ENCODE data around the gene ST3GAL4.
"Not testable (repeated sequence)": the region's sequence is repeated elsewhere in the genome, so short reads cannot be mapped to it uniquely, and the experiment has no call there.

The ST3GAL4 gene

DNA sequence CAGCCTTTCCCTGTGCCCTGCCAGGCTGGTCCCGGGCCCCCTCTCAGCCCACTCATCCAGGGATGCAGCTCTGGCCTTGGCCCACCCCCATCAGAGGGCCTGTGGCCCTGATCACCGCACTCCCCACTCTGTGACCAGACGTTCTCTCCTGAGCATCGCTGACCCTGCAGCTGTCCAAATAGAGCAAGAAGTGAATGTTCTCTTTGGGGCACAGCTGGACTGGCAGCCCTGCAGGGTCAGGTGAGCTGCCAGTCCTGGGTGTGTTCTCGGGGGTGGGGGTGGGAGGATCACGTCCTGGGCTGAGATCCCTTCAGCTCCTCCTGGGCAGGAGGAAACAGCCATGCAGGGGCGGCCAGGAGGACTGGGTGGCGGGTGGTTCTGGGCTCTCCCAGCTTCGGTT lies 9.2 kb downstream of the ST3GAL4 start:
- DNase-seq (ENCODE audit: low spot score), result not testable (repeated sequence)

DNA sequence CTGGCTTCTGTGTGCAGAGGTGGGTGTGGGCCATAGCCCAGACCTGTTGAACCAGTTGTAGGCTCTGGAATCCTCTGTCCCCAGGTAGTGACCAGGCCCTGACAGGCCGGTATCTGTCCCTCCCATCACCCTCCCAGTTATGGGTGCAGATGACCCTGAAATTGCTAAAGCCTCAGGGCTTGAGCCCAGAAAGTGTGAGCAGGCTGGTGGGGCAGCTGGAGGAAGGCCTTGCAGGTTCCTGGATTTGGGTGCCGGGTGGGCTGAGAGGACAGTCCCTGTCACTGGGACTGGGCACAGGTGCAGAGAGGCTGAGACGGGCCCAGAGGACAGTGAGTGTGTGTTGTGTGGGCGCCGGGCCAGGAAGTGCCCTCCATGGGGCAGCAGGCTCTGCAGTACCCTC lies 10.0 kb downstream of the ST3GAL4 start:
- DNase-seq (ENCODE audit: low spot score), result not testable (repeated sequence)

DNA sequence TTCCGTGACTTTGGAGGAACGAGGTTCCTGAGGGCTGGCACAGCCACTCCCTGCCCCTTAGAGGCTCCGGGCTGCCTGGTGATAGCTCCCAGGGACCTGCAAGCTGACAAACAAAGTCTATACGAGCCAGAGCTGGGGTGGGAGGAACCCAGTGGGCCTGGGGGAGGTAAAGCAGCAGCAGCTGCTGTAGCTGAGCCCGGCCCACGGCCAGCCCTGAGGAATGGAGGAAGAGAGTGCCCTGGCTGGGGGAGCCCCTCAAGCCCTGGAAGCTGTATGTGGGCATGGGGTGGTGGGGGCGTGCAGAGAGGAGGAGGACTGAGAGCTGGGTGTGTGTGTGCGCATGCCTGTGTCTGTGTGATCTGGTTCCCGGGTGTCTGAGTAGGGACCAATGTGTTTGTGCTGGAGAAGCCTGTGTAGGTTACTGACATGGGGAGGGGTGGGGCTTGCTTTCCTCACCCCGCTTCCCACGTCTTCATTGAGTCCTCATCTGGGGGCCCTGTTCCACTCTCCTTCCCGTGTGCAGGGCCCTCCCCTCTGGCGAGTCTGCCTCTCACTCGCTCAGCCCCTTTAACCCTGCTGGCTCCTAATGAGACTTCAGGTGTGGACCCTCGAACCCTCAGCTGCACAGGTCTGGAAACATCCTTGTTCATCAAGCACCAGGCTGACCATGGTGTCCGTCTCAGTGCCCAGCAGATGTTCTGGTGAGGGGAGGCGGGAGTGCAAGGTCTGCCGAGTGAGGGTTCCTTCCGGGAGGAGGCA lies 10.8 kb downstream of the ST3GAL4 start:
- DNase-seq (ENCODE audit: low spot score), result no peak

DNA sequence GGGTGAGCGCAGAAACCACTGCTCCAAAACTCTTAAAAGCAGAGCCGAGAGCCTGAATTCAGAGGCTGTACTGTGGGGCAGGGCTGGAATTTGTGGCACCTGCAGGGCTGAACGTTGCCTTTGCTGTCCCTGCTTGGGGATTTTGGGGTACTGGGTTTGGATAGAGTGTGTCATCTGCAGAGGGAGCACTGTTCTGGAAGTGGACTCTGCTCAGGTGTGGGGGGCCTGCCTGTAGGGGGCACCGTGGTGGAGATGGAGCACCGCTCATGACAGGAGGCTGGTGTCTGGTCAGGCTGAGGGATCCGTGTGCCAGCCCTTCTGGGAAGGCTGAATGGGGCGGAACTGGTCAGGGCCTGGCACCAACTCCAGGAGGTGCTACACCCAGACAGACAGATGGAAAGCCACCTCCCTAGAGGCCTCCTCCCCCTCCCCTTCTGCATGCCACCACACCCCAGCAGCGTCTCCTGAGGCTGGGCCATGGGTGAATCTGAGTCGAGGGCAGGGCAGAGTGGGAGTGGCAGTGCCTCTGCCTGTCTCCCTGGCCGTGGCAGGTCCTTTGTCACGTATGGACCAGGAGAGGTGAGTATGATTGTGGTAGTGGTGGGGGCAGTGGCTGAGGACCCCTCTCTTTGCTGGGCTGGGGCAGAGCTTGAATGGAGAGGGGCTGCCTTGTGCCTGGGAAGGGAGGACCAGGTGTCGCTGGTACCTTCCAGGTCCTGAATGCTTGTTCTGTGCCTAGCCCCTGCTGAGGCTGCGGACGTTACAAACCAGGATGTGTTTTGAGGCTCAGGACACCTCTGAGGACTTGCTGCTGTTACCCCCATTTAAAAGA lies 11.6 kb downstream of the ST3GAL4 start:
- not testable (repeated sequence) for DNase-seq (ENCODE audit: low spot score)

DNA sequence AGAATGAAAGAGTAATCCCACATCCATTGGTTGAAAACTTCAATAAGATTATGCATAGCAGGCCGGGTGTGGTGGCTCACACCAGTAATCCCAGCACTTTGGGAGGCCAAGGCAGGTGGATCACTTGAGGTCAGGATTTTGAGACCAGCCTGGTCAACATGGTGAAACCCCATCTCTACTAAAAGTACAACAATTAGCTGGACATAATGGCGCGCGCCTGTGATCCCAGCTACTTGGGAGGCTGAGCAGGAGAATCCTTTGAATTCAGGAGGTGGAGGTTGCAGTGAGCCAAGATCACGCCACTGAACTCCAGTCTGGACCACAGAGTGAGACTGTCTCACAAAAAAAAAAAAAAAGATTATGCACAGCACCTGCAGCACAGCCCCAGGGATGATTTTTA lies 12.3 kb downstream of the ST3GAL4 start:
- not testable (repeated sequence) for DNase-seq (ENCODE audit: low spot score)

DNA sequence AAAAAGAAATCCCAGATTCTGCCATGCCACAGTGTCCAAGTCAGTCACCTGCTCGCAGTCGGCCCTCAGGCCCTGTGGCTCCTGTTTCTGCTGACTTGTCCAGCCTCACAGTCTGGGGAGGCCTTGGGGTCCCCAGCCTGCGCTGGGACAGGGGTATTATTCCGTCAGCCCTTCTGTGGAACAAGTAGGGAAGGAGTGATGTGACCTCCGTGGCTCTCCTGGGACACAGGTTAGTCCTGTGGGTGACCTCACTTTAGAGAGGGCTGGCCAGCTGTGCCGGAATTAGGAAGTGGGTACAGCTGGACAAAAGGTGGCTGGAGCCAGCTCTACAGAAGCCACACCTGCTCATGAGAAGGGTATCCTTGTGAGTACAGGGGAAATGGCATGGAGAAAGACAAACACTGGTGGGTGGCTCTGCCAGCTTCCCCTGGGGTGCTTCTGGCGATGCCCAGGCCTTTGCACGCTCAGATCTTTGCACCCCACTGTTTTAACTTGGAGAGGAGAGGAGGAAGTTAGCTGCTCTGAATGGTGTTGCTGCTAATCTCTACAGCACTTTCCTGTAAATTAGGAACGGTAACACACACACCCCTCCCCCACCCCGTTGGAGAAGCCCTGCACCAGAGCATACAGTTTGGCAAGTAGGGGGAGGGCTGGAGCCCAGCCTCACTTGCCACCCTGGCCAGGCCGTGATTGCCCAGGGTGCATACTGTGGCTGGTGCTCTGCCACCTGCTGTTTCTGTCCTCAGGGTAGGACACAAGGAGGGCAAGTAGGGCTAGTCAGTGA lies 13.0 kb downstream of the ST3GAL4 start:
- DNase-seq (ENCODE audit: low spot score), result not testable (repeated sequence)

DNA sequence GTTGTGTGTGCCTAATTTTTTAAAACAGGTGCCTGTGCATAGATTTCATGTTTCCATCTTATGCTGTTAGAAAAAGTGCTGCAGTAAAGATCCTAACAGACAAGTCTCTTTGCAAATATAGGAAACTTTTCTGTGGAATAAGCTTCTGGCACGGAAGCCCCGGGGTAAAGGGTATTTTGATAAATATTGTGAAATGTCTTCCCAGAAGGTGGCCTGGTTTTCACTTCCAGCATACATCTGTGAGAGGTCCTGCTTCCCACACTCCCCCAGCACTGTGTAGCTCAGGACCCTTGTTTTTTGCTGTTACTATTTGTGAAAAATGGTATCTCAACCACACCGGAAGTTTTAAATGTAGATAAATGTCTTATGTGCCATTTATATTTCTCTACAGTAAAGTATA lies 14.5 kb downstream of the ST3GAL4 start:
- DNase-seq (ENCODE audit: low spot score), result no peak

DNA sequence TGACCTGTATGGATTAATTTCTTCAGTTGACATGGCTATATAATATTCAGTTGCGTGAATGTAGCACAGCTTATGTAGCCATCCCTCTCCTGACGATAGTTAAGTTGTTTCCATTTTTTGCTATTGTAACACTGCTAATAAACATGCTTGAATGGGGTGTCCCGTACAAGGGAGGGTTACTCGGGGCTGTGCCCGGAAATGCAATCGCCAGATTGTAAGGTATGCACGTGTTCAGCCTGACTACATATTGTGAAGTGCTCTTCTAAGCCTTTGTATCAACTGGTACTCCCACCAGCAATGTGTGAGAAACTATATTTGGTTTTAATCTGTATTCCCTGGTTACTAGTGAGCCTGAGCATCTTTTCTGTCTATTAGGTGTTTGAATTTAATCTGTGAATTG lies 16.1 kb downstream of the ST3GAL4 start:
- DNase-seq (ENCODE audit: low spot score), result no peak

DNA sequence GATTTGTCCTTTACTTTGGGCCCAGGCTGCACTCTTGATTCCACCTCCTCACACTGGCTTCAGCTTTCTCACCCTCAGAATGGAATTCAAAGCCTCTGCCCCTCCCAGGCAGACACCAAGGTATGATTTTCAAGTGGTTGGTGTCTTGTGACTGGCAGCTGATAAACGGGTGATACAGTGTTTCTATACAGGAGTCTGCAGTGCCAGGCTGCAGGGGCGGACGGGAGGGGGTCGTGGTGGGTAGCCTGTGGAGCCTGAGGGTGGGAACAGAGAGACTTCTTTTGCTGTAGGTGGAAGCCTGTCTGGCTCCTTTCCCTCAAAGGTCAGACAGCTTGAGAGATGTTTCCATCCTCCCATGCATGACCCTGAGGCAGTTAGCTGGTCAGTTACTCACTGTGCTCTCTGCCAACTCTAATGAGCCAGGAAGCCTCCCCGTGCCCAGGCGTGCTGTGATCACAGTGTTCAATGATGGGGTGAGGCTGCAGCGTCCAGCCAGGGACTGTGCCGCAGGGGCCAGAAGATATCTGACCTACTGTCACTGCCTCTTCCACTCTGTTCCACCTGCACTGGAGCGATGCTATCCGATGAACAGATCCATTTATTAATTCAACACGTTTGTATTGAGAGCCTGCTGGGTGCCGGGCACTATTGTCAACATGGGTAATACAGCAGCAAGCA lies 18.0 kb downstream of the ST3GAL4 start:
- DNase-seq (ENCODE audit: low spot score), result not testable (repeated sequence)

DNA sequence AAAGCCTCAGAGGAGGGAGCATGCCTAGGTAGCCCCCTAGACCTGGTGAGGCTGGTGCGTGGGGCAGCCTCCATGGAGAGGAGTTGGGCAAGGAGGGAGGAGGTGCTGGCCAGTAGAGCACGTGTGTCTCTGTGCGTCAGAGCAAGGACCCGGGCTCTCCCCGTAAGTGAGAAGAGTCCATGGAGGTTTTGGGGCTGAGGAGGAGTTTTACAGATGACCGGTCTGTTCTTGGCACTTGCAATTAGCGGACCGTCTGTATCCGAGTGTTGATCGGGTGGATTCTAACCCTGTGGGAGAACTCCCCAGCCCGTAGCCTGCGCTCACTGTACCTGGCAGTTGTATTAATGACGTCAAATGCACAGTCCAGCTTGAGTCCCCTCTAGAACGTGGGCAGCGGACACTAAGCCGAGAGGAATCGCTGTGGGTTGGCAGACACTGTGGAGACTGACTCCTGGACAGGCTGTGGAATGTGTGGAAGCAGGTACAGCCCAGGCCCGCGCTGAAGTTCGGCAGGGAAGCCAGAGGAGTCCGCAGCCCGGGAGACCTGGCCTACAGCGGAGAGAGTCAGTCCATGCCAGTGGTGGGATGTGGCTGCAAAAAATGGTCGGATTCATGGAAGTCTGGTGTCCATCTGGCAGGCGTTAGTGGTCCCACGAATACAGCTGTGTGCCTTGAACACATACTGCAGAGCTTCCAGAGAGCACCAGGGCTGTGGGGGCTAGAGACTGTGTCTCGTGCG lies 19.2 kb downstream of the ST3GAL4 start:
- DNase-seq (ENCODE audit: low spot score), result not testable (repeated sequence)

DNA sequence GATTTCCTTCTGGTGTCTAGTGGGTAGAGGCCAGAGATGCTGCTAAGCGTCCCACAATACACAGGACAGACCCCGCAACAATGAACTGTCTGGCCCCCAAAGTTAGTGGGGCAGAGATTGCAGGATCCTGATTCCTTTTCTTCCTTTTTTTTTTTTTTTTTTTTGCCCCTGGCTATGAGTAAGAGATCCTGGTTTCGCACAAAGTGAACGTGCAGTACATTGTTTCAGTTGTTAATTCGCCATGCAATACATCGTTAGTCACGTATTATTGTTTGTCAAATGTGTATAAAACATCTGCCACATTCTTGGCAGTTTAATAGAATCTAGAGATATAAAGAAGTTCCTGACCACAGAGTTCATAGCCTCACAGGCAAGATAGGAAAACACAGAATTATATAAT lies 20.2 kb downstream of the ST3GAL4 start:
- DNase-seq (ENCODE audit: low spot score), result no peak

DNA sequence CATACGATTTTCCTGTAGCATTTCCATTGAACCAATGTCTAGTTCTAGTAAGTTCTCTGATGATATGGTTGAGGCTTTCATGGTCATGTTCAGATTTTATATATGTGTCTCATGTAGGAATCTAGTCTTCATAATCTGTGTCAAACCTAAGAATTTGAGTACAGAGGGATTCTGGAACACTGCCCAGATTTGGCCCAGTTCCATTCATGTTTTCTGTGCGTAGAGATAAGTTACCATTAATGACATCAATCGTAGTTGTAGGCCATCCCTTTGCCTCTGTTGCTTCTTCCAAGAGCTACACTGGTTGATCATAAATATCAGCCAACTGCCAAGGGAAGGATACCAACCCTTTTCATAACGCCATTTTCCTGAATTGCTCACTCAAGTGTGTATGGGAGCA lies 23.3 kb downstream of the ST3GAL4 start:
- DNase-seq (ENCODE audit: low spot score), result no peak

DNA sequence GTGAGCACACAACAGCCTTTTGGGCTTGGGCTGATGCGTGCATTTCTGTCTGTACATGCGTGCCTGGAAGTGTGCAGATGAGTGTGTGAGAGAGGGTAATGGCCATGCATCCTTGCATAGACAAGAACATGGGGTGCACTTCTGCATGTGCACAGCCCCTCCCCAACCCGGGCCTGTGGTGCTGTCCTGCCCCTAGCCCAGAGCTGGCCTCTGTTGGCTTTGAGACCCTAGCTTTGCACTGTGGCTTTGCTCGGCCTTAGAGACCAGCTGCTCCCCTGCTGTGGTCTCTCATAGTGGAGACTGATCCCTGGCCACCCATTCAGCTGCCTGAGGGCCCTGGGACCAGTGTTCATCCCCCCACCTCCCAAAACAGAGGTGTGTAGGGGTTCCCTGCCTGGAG lies 25.4 kb downstream of the ST3GAL4 start:
- no peak for DNase-seq (ENCODE audit: low spot score)

DNA sequence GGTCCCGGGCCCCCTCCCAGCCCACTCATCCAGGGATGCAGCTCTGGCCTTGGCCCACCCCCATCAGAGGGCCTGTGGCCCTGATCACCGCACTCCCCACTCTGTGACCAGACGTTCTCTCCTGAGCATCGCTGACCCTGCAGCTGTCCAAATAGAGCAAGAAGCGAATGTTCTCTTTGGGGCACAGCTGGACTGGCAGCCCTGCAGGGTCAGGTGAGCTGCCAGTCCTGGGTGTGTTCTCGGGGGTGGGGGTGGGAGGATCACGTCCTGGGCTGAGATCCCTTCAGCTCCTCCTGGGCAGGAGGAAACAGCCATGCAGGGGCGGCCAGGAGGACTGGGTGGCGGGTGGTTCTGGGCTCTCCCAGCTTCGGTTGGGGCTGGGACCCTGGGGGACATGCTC lies 26.5 kb downstream of the ST3GAL4 start:
- DNase-seq (ENCODE audit: low spot score), result not testable (repeated sequence)

DNA sequence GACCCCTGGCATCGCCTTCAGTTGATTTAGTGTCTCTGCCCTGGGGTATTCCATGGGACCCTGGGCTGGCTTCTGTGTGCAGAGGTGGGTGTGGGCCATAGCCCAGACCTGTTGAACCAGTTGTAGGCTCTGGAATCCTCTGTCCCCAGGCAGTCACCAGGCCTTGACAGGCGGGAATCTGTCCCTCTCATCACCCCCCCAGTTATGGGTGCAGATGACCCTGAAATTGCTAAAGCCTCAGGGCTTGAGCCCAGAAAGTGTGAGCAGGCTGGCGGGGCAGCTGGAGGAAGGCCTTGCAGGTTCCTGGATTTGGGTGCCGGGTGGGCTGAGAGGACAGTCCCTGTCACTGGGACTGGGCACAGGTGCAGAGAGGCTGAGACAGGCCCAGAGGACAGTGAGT lies 27.2 kb downstream of the ST3GAL4 start:
- not testable (repeated sequence) for DNase-seq (ENCODE audit: low spot score)

DNA sequence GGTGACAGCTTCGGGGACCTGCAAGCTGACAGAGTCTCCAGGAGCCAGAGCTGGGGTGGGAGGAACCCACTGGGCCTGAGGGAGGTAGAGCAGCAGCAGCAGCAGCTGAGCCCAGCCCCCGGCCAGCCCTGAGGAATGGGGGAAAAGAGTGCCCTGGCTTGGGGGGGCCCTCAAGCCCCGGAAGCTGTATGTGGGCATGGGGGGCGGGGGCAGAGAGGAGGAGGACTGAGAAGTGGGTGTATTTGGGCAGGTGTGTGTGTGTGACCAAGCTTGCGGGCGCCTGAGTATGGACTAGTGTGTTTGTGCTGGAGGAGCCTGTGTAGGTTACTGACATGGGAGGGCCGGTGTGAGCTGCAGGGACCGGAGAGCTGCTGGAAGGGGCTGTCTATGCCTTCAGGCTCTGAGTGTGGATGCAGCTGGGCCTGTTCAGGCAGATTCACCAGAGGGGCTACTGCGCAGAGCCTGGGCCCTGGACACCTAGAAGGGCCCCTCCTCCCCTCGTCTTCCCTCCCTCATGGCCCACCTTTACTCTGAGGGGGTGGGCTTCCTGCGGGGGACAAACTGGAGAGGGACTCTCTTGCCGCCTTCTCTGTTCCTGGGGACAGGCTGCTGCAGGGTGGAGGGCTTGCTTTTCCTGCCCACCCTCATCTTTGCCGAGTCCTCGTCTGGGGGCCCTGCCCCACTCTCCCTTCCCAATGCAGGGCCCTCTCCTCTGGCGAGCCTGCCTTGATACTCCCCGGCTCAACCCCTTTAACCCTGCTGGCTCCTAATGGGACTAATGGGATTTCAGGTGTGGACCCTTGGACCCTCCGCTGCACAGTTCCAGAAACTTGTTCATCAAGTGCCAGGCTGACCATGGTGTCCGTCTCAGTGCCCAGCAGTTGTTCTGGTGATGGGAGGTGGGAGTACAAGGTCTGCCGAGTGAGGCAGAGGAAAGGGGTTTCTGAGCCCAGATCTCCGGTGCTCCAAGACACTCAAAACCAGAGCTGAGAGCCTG lies 28.2 kb downstream of the ST3GAL4 start:
- DNase-seq (ENCODE audit: low spot score), result no peak

DNA sequence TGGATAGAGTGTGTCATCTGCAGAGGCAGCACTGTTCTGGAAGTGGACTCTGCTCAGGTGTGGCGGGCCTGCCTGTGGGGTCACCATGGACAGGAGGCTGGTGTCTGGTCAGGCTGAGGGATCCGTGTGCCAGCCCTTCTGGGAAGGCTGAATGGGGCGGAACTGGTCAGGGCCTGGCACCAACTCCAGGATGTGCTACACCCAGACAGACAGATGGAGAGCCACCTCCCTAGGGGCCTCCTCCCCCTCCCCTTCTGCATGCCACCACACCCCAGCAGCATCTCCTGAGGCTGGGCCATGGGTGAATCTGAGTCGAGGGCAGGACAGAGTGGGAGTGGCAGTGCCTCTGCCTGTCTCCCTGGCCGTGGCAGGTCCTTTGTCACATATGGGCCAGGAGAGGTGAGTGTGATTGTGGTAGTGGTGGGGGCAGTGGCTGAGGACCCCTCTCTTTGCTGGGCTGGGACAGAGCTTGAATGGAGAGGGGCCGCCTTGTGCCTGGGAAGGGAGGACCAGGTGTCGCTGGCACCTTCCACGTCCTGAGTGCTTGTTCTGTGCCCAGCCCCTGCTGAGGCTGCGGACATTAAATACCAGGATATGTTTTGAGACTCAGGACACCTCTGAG lies 29.1 kb downstream of the ST3GAL4 start:
- DNase-seq (ENCODE audit: low spot score), result no peak

DNA sequence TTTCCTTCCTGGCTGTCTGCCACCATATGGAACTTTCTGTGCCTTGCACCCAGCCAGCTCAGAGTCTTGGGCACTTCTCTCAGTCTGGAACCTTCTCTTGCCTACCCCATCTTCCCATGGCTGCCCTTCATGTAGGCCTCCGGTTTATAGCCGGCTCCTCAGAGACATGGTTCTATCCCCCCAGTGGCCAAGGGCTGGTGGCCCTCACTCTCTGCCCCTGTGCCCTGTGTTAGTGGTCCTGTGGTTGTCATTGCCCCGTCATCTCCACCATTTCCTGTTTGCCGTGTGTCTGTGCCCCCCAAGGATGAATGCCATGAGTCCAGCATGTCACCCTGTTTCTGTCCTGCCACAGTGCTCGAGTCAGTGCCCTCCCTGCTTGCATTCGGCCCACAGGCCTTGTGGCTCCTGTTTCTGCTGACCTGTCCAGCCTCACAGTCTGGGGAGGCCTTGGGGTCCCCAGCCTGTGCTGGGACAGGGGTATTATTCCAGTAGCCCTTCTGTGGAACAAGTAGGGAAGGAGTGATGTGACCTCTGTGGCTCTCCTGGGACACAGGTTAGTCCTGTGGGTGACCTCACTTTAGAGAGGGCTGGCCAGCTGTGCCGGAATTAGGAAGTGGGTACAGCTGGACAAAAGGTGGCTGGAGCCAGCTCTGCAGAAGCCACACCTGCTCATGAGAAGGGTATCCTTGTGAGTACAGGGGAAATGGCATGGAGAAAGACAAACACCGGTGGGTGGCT lies 30.7 kb downstream of the ST3GAL4 start:
- DNase-seq (ENCODE audit: low spot score), result no peak

DNA sequence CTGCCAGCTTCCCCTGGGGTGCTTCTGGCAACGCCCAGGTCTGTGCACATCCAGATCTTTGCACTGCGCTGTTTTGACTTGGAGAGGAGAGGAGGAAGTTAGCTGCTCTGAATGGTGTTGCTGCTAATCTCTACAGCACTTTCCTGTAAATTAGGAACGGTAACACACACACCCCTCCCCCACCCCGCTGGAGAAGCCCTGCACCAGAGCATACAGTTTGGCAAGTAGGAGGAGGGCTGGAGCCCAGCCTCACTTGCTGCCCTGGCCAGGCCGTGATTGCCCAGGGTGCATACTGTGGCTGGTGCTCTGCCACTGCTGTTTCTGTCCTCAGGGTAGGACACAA lies 31.2 kb downstream of the ST3GAL4 start:
- not testable (repeated sequence) for DNase-seq (ENCODE audit: low spot score)
